Endothelial cell of umbilical vein (primary cell): Measurements from ENCODE around the gene PPP1R13B. TPM values are rescaled to one million over a fixed set of nuclear protein-coding genes. Genes with fewer than 3 reads are reported as not detected.

Source experiments
- BruUV-seq: library from RNA; stranded (reverse); fragments of 400-500 nt; replicated peaks from 2 replicates; lab custom pipeline; 2021; lab: Mats Ljungman, UMichigan
- CTCF ChIA-PET: fragments of 300-600, 350-600 bp; sonication (Branson Sonifier 250); formaldehyde crosslinking; loops from one replicate; lab custom pipeline; 2021; ENCODE audit warnings: antibody characterized with exemption, inconsistent platforms; lab: Charles Lee
- POLR2A ChIA-PET: fragments of 300-600, 350-600 bp; sonication (Branson Sonifier 250); formaldehyde crosslinking; loops from one replicate; lab custom pipeline; 2021; ENCODE audit warnings: antibody characterized with exemption, inconsistent platforms; lab: Charles Lee
- DNase-seq: peaks from one replicate; pipeline ENCODE4 v3.0.0-alpha.2; 2011; ENCODE audit warnings: low read depth, low spot score
- FAIRE-seq: peaks from 2 replicates; lab custom pipeline; 2011; peaks lifted over from hg19 to GRCh38; lab: Jason Lieb, UNC
- H2AFZ ChIP-seq: 2 replicates; pipeline ENCODE4 v1.6.0; 2012; ENCODE audit warnings: low read depth, low read length, control low read depth, inconsistent platforms
- H3K27ac ChIP-seq: 2 replicates; pipeline ENCODE4 v1.5.1; 2011; ENCODE audit warnings: low read depth, mild to moderate bottlenecking, control low read depth, low read length, moderate library complexity; ENCODE audit not compliant: insufficient read depth
- H3K27me3 ChIP-seq, 2 experiments: 2 replicates each; pipeline versions ENCODE4 v1.6.0 to v1.6.1; 2011; ENCODE audit warnings: low read length in 2 of 2, mixed read lengths in 1 of 2; ENCODE audit not compliant: control insufficient read depth in 2 of 2, insufficient read depth in 2 of 2
- H3K36me3 ChIP-seq, 2 experiments: 2 replicates in 1 of 2; 3 replicates in 1 of 2; pipeline ENCODE4 v1.5.1; 2011; ENCODE audit warnings: low read length in 2 of 2, mild to moderate bottlenecking in 1 of 2, moderate library complexity in 1 of 2; ENCODE audit not compliant: control insufficient read depth in 2 of 2, insufficient read depth in 2 of 2; ENCODE audit errors: extremely low read depth in 1 of 2
- H3K4me1 ChIP-seq: 3 replicates; pipeline ENCODE4 v1.5.1; 2011; ENCODE audit warnings: mild to moderate bottlenecking, low read length; ENCODE audit not compliant: control insufficient read depth, insufficient read depth; ENCODE audit errors: extremely low read depth
- H3K4me2 ChIP-seq: 2 replicates; pipeline ENCODE4 v1.6.1; 2011; ENCODE audit warnings: low read length, control low read depth, mixed read lengths; ENCODE audit not compliant: insufficient read depth
- H3K4me3 ChIP-seq, 3 experiments: fragments of 200-600 bp in 1 of 3; sonication (generic), shearing (Covaris generic) in 1 of 3; replicated peaks in 1 of 3; 2 replicates each; pipeline ENCODE4 v1.5.1; 2011 to 2016; ENCODE audit warnings: control low read depth in 3 of 3, low read length in 3 of 3, mild to moderate bottlenecking in 2 of 3, inconsistent platforms in 1 of 3, low read depth in 1 of 3, moderate library complexity in 1 of 3; ENCODE audit not compliant: insufficient read depth in 1 of 3
- H3K79me2 ChIP-seq: 2 replicates; pipeline ENCODE4 v1.6.0; 2012; ENCODE audit warnings: low read length, inconsistent platforms; ENCODE audit not compliant: control insufficient read depth, insufficient read depth
- H3K9ac ChIP-seq: replicated peaks from 2 replicates; pipeline ENCODE3; 2011; ENCODE audit warnings: low read length, control low read depth; ENCODE audit not compliant: insufficient read depth; ENCODE audit errors: extremely low read depth
- H3K9me1 ChIP-seq: replicated peaks from 3 replicates; pipeline ENCODE4 v1.6.0; 2011; ENCODE audit warnings: mild to moderate bottlenecking, low read length; ENCODE audit not compliant: control insufficient read depth, insufficient read depth; ENCODE audit errors: extremely low read depth
- H3K9me3 ChIP-seq: replicated peaks from 2 replicates; pipeline ENCODE4 v1.5.1; 2012; ENCODE audit warnings: low read length, inconsistent platforms; ENCODE audit not compliant: control insufficient read depth, insufficient read depth
- H4K20me1 ChIP-seq: replicated peaks from 2 replicates; pipeline ENCODE3; 2011; ENCODE audit warnings: mild to moderate bottlenecking, low read length; ENCODE audit not compliant: control insufficient read depth, insufficient read depth; ENCODE audit errors: extremely low read depth
- FOS ChIP-seq: IDR thresholded peaks from 2 replicates; pipeline ENCODE4 v1.6.1; 2011; ENCODE audit warnings: mild to moderate bottlenecking, low read length, moderate library complexity, borderline replicate concordance; ENCODE audit not compliant: insufficient read depth
- GATA2 ChIP-seq: IDR thresholded peaks from 2 replicates; pipeline ENCODE4 v1.7.0; 2011; ENCODE audit warnings: low read depth, mild to moderate bottlenecking, moderate library complexity, mixed read lengths, low read length; ENCODE audit not compliant: insufficient read length, insufficient read depth
- JUN ChIP-seq: IDR thresholded peaks from 2 replicates; pipeline ENCODE4 v1.6.1; 2011; ENCODE audit warnings: borderline replicate concordance, low read depth; ENCODE audit not compliant: insufficient read length, insufficient read depth
- MYC ChIP-seq: IDR thresholded peaks from one replicate; pipeline ENCODE4 v1.6.1; 2011; ENCODE audit warnings: mild to moderate bottlenecking, low read depth, low read length
- POLR2AphosphoS5 ChIP-seq: IDR thresholded peaks from 2 replicates; pipeline ENCODE4 v1.6.1; 2012; ENCODE audit warnings: low read depth, mild to moderate bottlenecking, control low read depth, low read length, moderate library complexity; ENCODE audit not compliant: insufficient read depth
- dilution Hi-C: fragments of 300-500 bp; cut with MboI; formaldehyde crosslinking; loops from one replicate; pipeline ENCODE4 v1.15.0; 2019; ENCODE audit warnings: low sequenced_read_pairs; ENCODE audit not compliant: extremely low pct_ligation_motif_present
- intact Hi-C: fragments of 100-400 bp; cut with micrococcal nuclease; formaldehyde crosslinking; loops from one replicate; pipeline ENCODE4 v1.10.0; 2022
- polyA plus RNA-seq, 4 experiments: library from polyadenylated mRNA; depleted of rRNA in 3 of 4; stranded (reverse) in 3 of 4; unstranded in 1 of 4; fragments of >200 nt; gene quantifications; 2 replicates each; pipeline versions ENCODE4 v1.2.1 to v1.2.3, GENCODE V29; 2011 to 2012; ENCODE audit warnings: missing spikeins in 1 of 4
- total RNA-seq: library from RNA; stranded (reverse); gene quantifications from 2 replicates; pipeline ENCODE4 v1.2.3, GENCODE V29; 2021
- TF ChIP-seq, protein P1 (sequence below), 2 donors: IDR thresholded peaks; 1 replicate in 1 of 2; 2 replicates in 1 of 2; pipeline ENCODE4 v1.5.1; 2011; ENCODE audit warnings: low read length in 2 of 2, mild to moderate bottlenecking in 2 of 2, moderate library complexity in 2 of 2, control low read depth in 1 of 2, inconsistent platforms in 1 of 2, low read depth in 1 of 2; ENCODE audit not compliant: insufficient read depth in 1 of 2; ENCODE audit errors: extremely low read depth in 1 of 2
- TF ChIP-seq, protein P2 (sequence below): IDR thresholded peaks from 2 replicates; pipeline ENCODE4 v1.6.1; 2011; ENCODE audit not compliant: insufficient read depth, insufficient read length

PPP1R13B gene
- total and polyA plus RNA-seq, 2 donors (not counting 3 experiments of a cell fraction or from before 2014, with no cell fraction given) = 10.0 to 30.0 TPM

DNA sequence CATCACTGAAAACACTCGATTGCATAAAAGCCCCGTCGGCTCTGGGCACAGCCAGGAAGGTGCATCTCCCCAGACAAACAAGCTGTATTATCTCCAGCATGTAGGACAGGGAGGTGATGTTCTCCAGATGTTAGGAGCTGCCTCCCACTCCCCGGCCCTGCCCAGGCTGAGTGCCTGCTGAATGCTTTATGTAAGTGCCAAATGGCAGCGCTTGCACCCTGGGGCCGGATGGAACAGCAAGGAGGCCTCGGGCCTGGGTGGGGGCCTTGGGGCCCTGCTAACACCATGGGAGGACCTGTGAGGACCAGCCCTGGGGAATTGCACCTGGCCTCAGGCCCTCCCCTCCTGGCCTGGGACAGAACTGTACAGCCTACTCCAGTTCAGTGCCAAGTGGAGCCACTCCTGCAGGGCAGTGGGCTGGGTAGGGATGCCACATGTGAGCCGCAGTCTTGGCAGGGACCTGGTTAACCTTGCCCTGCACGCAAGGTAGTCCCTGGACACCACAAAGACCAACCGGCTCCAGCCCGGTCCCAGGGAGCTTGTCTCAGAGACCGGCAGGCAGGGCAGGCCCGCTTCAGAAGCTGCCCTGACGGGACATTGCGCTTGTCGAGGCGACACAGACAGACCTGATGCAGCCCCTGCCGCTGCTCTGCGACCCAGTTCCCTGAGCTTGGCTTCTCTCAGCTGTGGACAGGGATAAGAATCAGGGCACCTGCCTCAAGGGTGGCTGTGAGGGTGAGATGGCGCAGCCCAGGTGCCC, 35.3 kb upstream of the PPP1R13B start:
- H3K9me1 ChIP-seq = no peaks in the 10 kb centered on the region
- no peak overlapping the region for H3K4me2 ChIP-seq
- H3K27ac ChIP-seq = no peak overlapping the region
- FAIRE-seq = no peak
- intact Hi-C loops (no loop called here), dilution Hi-C loops (no loop called here)
- no peak overlapping the region for H2AFZ ChIP-seq
- H4K20me1 ChIP-seq = no peaks in the 10 kb centered on the region
- ChIA-PET CTCF (interaction anchor here (1.2 to 10.4 kb wide), 4 partner anchors 18 to 74 kb away, joined by 4 to 81 read pairs (median 10); no protein-coding TSS in a partner anchor), POLR2A (interaction anchor here (0.6 kb wide), 1 partner anchor 74 kb away, joined by 3 read pairs; no protein-coding TSS in a partner anchor)
- H3K79me2 ChIP-seq = no peaks in the 10 kb centered on the region
- BruUV-seq = no TSS peak
- no peak overlapping the region for H3K4me3 ChIP-seq
- H3K27me3 ChIP-seq = no peaks in the 10 kb centered on the region
- peaks cover 26% of the 10 kb centered on the region for H3K4me1 ChIP-seq
- no peak overlapping the region for H3K9ac ChIP-seq
- no peaks in the 10 kb centered on the region for H3K36me3 ChIP-seq
- TF ChIP-seq POLR2AphosphoS5 (no peak), FOS (no peak), JUN (no peak), GATA2 (no peak), MYC (no peak)
- TF ChIP-seq, protein P1, sequence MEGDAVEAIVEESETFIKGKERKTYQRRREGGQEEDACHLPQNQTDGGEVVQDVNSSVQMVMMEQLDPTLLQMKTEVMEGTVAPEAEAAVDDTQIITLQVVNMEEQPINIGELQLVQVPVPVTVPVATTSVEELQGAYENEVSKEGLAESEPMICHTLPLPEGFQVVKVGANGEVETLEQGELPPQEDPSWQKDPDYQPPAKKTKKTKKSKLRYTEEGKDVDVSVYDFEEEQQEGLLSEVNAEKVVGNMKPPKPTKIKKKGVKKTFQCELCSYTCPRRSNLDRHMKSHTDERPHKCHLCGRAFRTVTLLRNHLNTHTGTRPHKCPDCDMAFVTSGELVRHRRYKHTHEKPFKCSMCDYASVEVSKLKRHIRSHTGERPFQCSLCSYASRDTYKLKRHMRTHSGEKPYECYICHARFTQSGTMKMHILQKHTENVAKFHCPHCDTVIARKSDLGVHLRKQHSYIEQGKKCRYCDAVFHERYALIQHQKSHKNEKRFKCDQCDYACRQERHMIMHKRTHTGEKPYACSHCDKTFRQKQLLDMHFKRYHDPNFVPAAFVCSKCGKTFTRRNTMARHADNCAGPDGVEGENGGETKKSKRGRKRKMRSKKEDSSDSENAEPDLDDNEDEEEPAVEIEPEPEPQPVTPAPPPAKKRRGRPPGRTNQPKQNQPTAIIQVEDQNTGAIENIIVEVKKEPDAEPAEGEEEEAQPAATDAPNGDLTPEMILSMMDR (IDR thresholded peaks at IDR 0.05; ENCODE audit: extremely low read depth in 1 of 2, insufficient read depth in 1 of 2, low read depth in 1 of 2, low read length in 2 of 2) = no peak
- TF ChIP-seq, protein P2, sequence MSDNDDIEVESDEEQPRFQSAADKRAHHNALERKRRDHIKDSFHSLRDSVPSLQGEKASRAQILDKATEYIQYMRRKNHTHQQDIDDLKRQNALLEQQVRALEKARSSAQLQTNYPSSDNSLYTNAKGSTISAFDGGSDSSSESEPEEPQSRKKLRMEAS = no peak
- H3K9me3 ChIP-seq = no peaks in the 10 kb centered on the region
- DNase-seq = no peak
